Measurements from ENCODE around the gene SEC24D. TPM values are rescaled to one million over a fixed set of nuclear protein-coding genes. Genes with fewer than 3 reads are reported as not detected.

SEC24D gene
- total RNA-seq, 1 experiment from 2014 or later: 14.4 TPM

GRCh38 chr4:118730683-118731082 lies 105.2 kb downstream of the SEC24D start:
- TF ChIP-seq EZH2 (IDR thresholded peaks at IDR 0.05; ENCODE audit: low read length, unreplicated experiment) (no peak), CTCF (conservative IDR thresholded peaks at IDR 0.05; ENCODE audit: low read depth, low read length) (no peak), EZH2phosphoT487 (IDR thresholded peaks at IDR 0.05; ENCODE audit: borderline replicate concordance, low read length) (no peak)
- H3K79me2 ChIP-seq (ENCODE audit: low read length): no peaks in the 10 kb centered on the region
- intact Hi-C loops (cut with micrococcal nuclease): no loop called here

GRCh38 chr4:118729287-118730286 lies 106.3 kb downstream of the SEC24D start:
- POLR2A ChIA-PET (ENCODE audit: unreplicated experiment): no interaction called here
- Histone ChIP-seq H3K4me2 (ENCODE audit: low read length) (no peak overlapping the region), H3K4me3 (ENCODE audit: low read length) (no peak overlapping the region), H3K27me3 (ENCODE audit: low read length) (no peaks in the 10 kb centered on the region), H3K36me3 (ENCODE audit: low read depth, low read length) (peaks cover 23% of the 10 kb centered on the region; the same call in 1 of the 2 replicates), H3K4me1 (ENCODE audit: insufficient read depth, low read length) (no peaks in the 10 kb centered on the region), H4K20me1 (ENCODE audit: low read length) (no peaks in the 10 kb centered on the region), H3K9me2 (replicated peaks; ENCODE audit: low read length) (no peaks in the 10 kb centered on the region), H3K79me2 (ENCODE audit: low read length) (no peaks in the 10 kb centered on the region), H3K27ac (ENCODE audit: low read length) (no peak overlapping the region), H3F3A (ENCODE audit: low read length, unreplicated experiment) (no peaks in the 10 kb centered on the region), H2AFZ (ENCODE audit: low read length) (no peak overlapping the region), H3K9ac (ENCODE audit: low read length) (no peak overlapping the region), H3K9me3 (ENCODE audit: low read length) (no peaks in the 10 kb centered on the region)
- ATAC-seq (no peak), DNase-seq (no peak)
- no peak for TF ChIP-seq EZH2 (IDR thresholded peaks at IDR 0.05; ENCODE audit: low read length, unreplicated experiment)
- CTCF ChIA-PET: no interaction called here
- intact Hi-C loops (cut with micrococcal nuclease): no loop called here
- no TSS peak for BruUV-seq (replicated peaks)

More at GRCh38 chr4:118730683-118731082, 105.2 kb downstream of the SEC24D start:
- H3K4me3 ChIP-seq (ENCODE audit: low read length): no peak overlapping the region
- H3K4me1 ChIP-seq (ENCODE audit: insufficient read depth, low read length): no peaks in the 10 kb centered on the region
- no peak overlapping the region for H3K27ac ChIP-seq (ENCODE audit: low read length)
- CTCF ChIA-PET: no interaction called here
- no peaks in the 10 kb centered on the region for H4K20me1 ChIP-seq (ENCODE audit: low read length)
- H3K27me3 ChIP-seq (ENCODE audit: low read length): no peaks in the 10 kb centered on the region
- H3F3A ChIP-seq (ENCODE audit: low read length, unreplicated experiment): no peaks in the 10 kb centered on the region
- no TSS peak for BruUV-seq (replicated peaks)
- peaks cover 23% of the 10 kb centered on the region; the same call in 1 of the 2 replicates for H3K36me3 ChIP-seq (ENCODE audit: low read depth, low read length)
- H3K4me2 ChIP-seq (ENCODE audit: low read length): no peak overlapping the region
- ATAC-seq (no peak), DNase-seq (no peak)
- POLR2A ChIA-PET (ENCODE audit: unreplicated experiment): no interaction called here
- no peak overlapping the region for H3K9ac ChIP-seq (ENCODE audit: low read length)
- no peaks in the 10 kb centered on the region for H3K9me3 ChIP-seq (ENCODE audit: low read length)
- H3K9me2 ChIP-seq (replicated peaks; ENCODE audit: low read length): no peaks in the 10 kb centered on the region
- no peak overlapping the region for H2AFZ ChIP-seq (ENCODE audit: low read length)

- ATAC-seq (no peak), DNase-seq (no peak)
- H3K27ac ChIP-seq (ENCODE audit: low read length): no peak overlapping the region
- POLR2A ChIA-PET (ENCODE audit: unreplicated experiment): no interaction called here
- peaks cover 23% of the 10 kb centered on the region; the same call in 1 of the 2 replicates for H3K36me3 ChIP-seq (ENCODE audit: low read depth, low read length)
- no peak overlapping the region for H3K4me2 ChIP-seq (ENCODE audit: low read length)
- no peaks in the 10 kb centered on the region for H3K9me3 ChIP-seq (ENCODE audit: low read length)
- H3F3A ChIP-seq (ENCODE audit: low read length, unreplicated experiment): no peaks in the 10 kb centered on the region
- intact Hi-C loops (cut with micrococcal nuclease): no loop called here
- no peak for TF ChIP-seq EZH2phosphoT487 (IDR thresholded peaks at IDR 0.05; ENCODE audit: borderline replicate concordance, low read length)
- no peak for TF ChIP-seq CTCF (conservative IDR thresholded peaks at IDR 0.05; ENCODE audit: low read depth, low read length)
- no peak for TF ChIP-seq EZH2 (IDR thresholded peaks at IDR 0.05; ENCODE audit: low read length, unreplicated experiment)
- BruUV-seq (replicated peaks): no TSS peak
- H3K4me3 ChIP-seq (ENCODE audit: low read length): no peak overlapping the region
- CTCF ChIA-PET: no interaction called here
- no peaks in the 10 kb centered on the region for H3K27me3 ChIP-seq (ENCODE audit: low read length)
- no peaks in the 10 kb centered on the region for H3K9me2 ChIP-seq (replicated peaks; ENCODE audit: low read length)
- no peaks in the 10 kb centered on the region for H3K4me1 ChIP-seq (ENCODE audit: insufficient read depth, low read length)
- H4K20me1 ChIP-seq (ENCODE audit: low read length): no peaks in the 10 kb centered on the region
- no peak overlapping the region for H2AFZ ChIP-seq (ENCODE audit: low read length)
- H3K79me2 ChIP-seq (ENCODE audit: low read length): no peaks in the 10 kb centered on the region
- H3K9ac ChIP-seq (ENCODE audit: low read length): no peak overlapping the region
These were observed 108.6 kb downstream of the SEC24D start for GRCh38 chr4:118727360-118727759.

All from PC-3 (cell line).